HepG2 (cell line): ENCODE measurements around the gene NOXO1. TPM values are rescaled to one million over a fixed set of nuclear protein-coding genes. Genes with fewer than 3 reads are reported as not detected.

Source experiments
- CENPX ChIP-seq: sonication (generic); formaldehyde crosslinking; IDR thresholded peaks from 2 replicates; pipeline ENCODE4 v1.9.0; 2021; ENCODE audit warnings: mild to moderate bottlenecking, missing genetic modification reagents, moderate library complexity
- CTCF ChIP-seq: sonication (generic); formaldehyde crosslinking; IDR thresholded peaks from 2 replicates; pipeline ENCODE4 v1.5.0; 2020; ENCODE audit warnings: mild to moderate bottlenecking, missing genetic modification reagents, moderate library complexity
- HES4 ChIP-seq: sonication (generic); formaldehyde crosslinking; IDR thresholded peaks from 2 replicates; pipeline ENCODE4 v1.9.0; 2021; ENCODE audit warnings: mild to moderate bottlenecking, missing genetic modification reagents, borderline replicate concordance
- HMGXB3 ChIP-seq: sonication (generic); formaldehyde crosslinking; IDR thresholded peaks from 2 replicates; pipeline ENCODE4 v1.4.0; 2020; ENCODE audit warnings: missing genetic modification reagents, borderline replicate concordance
- PHF8 ChIP-seq: sonication (generic); formaldehyde crosslinking; IDR thresholded peaks from 2 replicates; pipeline ENCODE4 v1.5.0; 2020; ENCODE audit warnings: missing genetic modification reagents
- POLR2G ChIP-seq: fragments of 200-400 bp; formaldehyde crosslinking; IDR thresholded peaks from 2 replicates; pipeline ENCODE4 v1.6.1; 2018; ENCODE audit warnings: mild to moderate bottlenecking, low read depth, low read length, moderate library complexity
- RARA ChIP-seq: IDR thresholded peaks from 2 replicates; pipeline ENCODE4 v1.6.1; 2016; ENCODE audit warnings: missing genetic modification reagents, missing compliant biosample characterization
- SATB2 ChIP-seq: sonication (generic); formaldehyde crosslinking; IDR thresholded peaks from 2 replicates; pipeline ENCODE4 v1.5.0; 2020; ENCODE audit warnings: missing genetic modification reagents
- SIN3A ChIP-seq: IDR thresholded peaks from 2 replicates; pipeline ENCODE4 v1.6.1; 2011; ENCODE audit warnings: low read depth, mild to moderate bottlenecking, control low read depth, low read length, borderline replicate concordance
- SP2 ChIP-seq: sonication (generic); formaldehyde crosslinking; IDR thresholded peaks from 2 replicates; pipeline ENCODE4 v1.5.1; 2020; ENCODE audit warnings: mild to moderate bottlenecking, missing genetic modification reagents
- TOPORS ChIP-seq: sonication (generic); formaldehyde crosslinking; IDR thresholded peaks from 2 replicates; pipeline ENCODE4 v1.8.0; 2023; ENCODE audit warnings: mild to moderate bottlenecking, missing genetic modification reagents
- ZBTB4 ChIP-seq: sonication (generic); formaldehyde crosslinking; IDR thresholded peaks from 2 replicates; pipeline ENCODE4 v1.4.0; 2020; ENCODE audit warnings: missing genetic modification reagents, mild to moderate bottlenecking, borderline replicate concordance
- ZFYVE20 ChIP-seq: sonication (generic); formaldehyde crosslinking; IDR thresholded peaks from 2 replicates; pipeline ENCODE4 v1.8.0; 2023; ENCODE audit warnings: low read depth, mild to moderate bottlenecking, moderate library complexity, missing genetic modification reagents, borderline replicate concordance
- ZNF263 ChIP-seq: sonication (generic); formaldehyde crosslinking; IDR thresholded peaks from 2 replicates; pipeline ENCODE4 v1.4.0; 2020; ENCODE audit warnings: missing genetic modification reagents
- ZNF317 ChIP-seq: sonication (generic); formaldehyde crosslinking; IDR thresholded peaks from 2 replicates; pipeline ENCODE4 v1.5.0; 2020; ENCODE audit warnings: mild to moderate bottlenecking, missing genetic modification reagents
- ZNF333 ChIP-seq: sonication (generic); formaldehyde crosslinking; IDR thresholded peaks from 2 replicates; pipeline ENCODE4 v1.4.0; 2020; ENCODE audit warnings: mild to moderate bottlenecking, missing genetic modification reagents, borderline replicate concordance
- ZNF431 ChIP-seq: sonication (generic); formaldehyde crosslinking; IDR thresholded peaks from 2 replicates; pipeline ENCODE4 v1.9.0; 2022; ENCODE audit warnings: missing genetic modification reagents, low read depth, mild to moderate bottlenecking, borderline replicate concordance
- ZNF550 ChIP-seq: sonication (generic); formaldehyde crosslinking; IDR thresholded peaks from 2 replicates; pipeline ENCODE4 v1.4.0; 2020; ENCODE audit warnings: mild to moderate bottlenecking, missing genetic modification reagents, borderline replicate concordance
- ZNF713 ChIP-seq: sonication (generic); formaldehyde crosslinking; IDR thresholded peaks from 2 replicates; pipeline ENCODE4 v1.4.0; 2020; ENCODE audit warnings: mild to moderate bottlenecking, missing genetic modification reagents
- polyA plus RNA-seq, 8 experiments: library from polyadenylated mRNA; depleted of rRNA in 3 of 8; stranded (reverse) in 7 of 8; unstranded in 1 of 8; fragments of >200 nt; fragmentation: Illumina TruSeq in 4 of 8; extraction: Trizol in 4 of 8; gene quantifications; 2 replicates each; pipeline versions ENCODE4 v1.2.1 to v1.2.3, GENCODE V29; 2011 to 2016; ENCODE audit warnings: low read depth in 4 of 8, missing spikeins in 1 of 8, mixed read lengths in 1 of 8; ENCODE audit not compliant: insufficient read depth in 1 of 8
- total RNA-seq, 5 experiments: library from RNA; depleted of rRNA; stranded (reverse); fragments of >200 nt; fragmentation: Illumina TruSeq; extraction: Trizol; gene quantifications; 2 replicates each; pipeline ENCODE4 v1.2.3, GENCODE V29; 2016; ENCODE audit warnings: low read depth in 1 of 5

Gene NOXO1
- total and polyA plus RNA-seq, 2 of the 13 experiments (the other 11 are each of a cell fraction or from before 2014, with no cell fraction given): 0.69 to 1.4 TPM

GRCh38 chr16:1942810-1943726, 38.2 kb downstream of the NOXO1 start, which contains the start of gene MSRB1 (continued):
- no peak; the same call in 1 of the 2 replicates for TF ChIP-seq ZNF431 (CRISPR knock-in tag)
- TF ChIP-seq ZNF333 (CRISPR knock-in tag): no peak; the same call in 1 of the 2 replicates
- peak; percentile 52; the same call in 1 of the 2 replicates for TF ChIP-seq ZNF317 (CRISPR knock-in tag)
- peak; percentile 82 for TF ChIP-seq SP2 (CRISPR knock-in tag)
- peak; percentile 22 for TF ChIP-seq ZNF263 (CRISPR knock-in tag)
- TF ChIP-seq ZNF550 (CRISPR knock-in tag): no peak
- peak; percentile 95 for TF ChIP-seq POLR2G
- TF ChIP-seq TOPORS (CRISPR knock-in tag): 0 out of 2 replicates have a peak, but pooled peaks have one; percentile 51
- TF ChIP-seq PHF8 (CRISPR knock-in tag): peak; percentile 67
- peak; percentile 19; the same call in 1 of the 2 replicates for TF ChIP-seq CTCF (CRISPR knock-in tag)
- peak; percentile 93; the same call in 1 of the 2 replicates for TF ChIP-seq SIN3A
- TF ChIP-seq ZNF713 (CRISPR knock-in tag): no peak
- TF ChIP-seq CENPX (CRISPR knock-in tag): no peak
- TF ChIP-seq RARA (CRISPR knock-in tag): no peak; the same call in 1 of the 2 replicates
- no peak for TF ChIP-seq ZFYVE20 (CRISPR knock-in tag)
- peak; percentile 26; the same call in 1 of the 2 replicates for TF ChIP-seq SATB2
- TF ChIP-seq HMGXB3: no peak
- no peak for TF ChIP-seq HES4
- no peak for TF ChIP-seq ZBTB4 (CRISPR knock-in tag)
